ENCODE data around the gene IQSEC1.

GRCh38 chr3:12938258-12938711 lies 134.9 kb downstream of the IQSEC1 start:
- no peak for TF ChIP-seq CTCF (IDR thresholded peaks at IDR 0.05 in 2 of 3, conservative IDR thresholded peaks at IDR 0.05 in 1 of 3; ENCODE audit: borderline replicate concordance in 1 of 3, insufficient read depth in 1 of 3, low read depth in 2 of 3, low read length in 2 of 3)
- no peak for TF ChIP-seq SIN3A (IDR thresholded peaks at IDR 0.05; ENCODE audit: low read depth)
- TF ChIP-seq POLR2A (IDR thresholded peaks at IDR 0.05; ENCODE audit: borderline replicate concordance, extremely low read depth, insufficient read depth, insufficient read length): no peak
- TF ChIP-seq EZH2 (IDR thresholded peaks at IDR 0.05): no peak
- no peak for TF ChIP-seq FOSL1 (IDR thresholded peaks at IDR 0.05; ENCODE audit: low read depth)
- TF ChIP-seq, protein P1, sequence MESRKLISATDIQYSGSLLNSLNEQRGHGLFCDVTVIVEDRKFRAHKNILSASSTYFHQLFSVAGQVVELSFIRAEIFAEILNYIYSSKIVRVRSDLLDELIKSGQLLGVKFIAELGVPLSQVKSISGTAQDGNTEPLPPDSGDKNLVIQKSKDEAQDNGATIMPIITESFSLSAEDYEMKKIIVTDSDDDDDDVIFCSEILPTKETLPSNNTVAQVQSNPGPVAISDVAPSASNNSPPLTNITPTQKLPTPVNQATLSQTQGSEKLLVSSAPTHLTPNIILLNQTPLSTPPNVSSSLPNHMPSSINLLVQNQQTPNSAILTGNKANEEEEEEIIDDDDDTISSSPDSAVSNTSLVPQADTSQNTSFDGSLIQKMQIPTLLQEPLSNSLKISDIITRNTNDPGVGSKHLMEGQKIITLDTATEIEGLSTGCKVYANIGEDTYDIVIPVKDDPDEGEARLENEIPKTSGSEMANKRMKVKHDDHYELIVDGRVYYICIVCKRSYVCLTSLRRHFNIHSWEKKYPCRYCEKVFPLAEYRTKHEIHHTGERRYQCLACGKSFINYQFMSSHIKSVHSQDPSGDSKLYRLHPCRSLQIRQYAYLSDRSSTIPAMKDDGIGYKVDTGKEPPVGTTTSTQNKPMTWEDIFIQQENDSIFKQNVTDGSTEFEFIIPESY (IDR thresholded peaks at IDR 0.05; ENCODE audit: extremely low read depth, insufficient replicate concordance, low read length): no peak
- TF ChIP-seq, protein P2, sequence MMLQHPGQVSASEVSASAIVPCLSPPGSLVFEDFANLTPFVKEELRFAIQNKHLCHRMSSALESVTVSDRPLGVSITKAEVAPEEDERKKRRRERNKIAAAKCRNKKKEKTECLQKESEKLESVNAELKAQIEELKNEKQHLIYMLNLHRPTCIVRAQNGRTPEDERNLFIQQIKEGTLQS (IDR thresholded peaks at IDR 0.05): no peak
